Measurements from ENCODE around the gene F2R. TPM values are rescaled to one million over a fixed set of nuclear protein-coding genes. Genes with fewer than 3 reads are reported as not detected.

F2R gene
- total and polyA plus RNA-seq, 9 of the 15 experiments (the other 6 are each of a cell fraction or from before 2014, with no cell fraction given): 4.0 to 34.7 (median 15.1) TPM

DNA sequence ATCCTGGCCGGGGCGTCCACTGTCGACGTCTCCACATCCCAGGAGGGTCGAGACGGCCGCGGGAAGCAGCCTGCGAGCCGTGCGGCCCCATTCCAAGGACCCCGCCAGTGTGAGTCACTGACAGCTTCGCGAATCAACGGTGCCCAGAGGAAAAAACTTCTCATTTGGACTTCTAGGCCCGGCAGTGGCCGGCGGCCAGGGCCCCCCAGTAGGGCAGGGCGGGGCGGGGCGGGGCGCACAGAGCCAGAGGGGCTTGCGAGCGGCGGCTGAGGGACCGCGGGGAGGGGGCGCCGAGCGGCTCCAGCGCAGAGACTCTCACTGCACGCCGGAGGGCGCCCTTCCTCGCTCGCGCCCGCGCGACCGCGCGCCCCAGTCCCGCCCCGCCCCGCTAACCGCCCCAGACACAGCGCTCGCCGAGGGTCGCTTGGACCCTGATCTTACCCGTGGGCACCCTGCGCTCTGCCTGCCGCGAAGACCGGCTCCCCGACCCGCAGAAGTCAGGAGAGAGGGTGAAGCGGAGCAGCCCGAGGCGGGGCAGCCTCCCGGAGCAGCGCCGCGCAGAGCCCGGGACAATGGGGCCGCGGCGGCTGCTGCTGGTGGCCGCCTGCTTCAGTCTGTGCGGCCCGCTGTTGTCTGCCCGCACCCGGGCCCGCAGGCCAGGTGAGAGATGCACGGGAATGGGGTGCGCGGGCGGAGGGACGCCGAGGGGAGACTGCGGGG is at the start of gene F2R (continued):
- TF ChIP-seq, protein P1, sequence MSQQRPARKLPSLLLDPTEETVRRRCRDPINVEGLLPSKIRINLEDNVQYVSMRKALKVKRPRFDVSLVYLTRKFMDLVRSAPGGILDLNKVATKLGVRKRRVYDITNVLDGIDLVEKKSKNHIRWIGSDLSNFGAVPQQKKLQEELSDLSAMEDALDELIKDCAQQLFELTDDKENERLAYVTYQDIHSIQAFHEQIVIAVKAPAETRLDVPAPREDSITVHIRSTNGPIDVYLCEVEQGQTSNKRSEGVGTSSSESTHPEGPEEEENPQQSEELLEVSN (IDR thresholded peaks at IDR 0.05; ENCODE audit: borderline replicate concordance in 1 of 2, extremely low read depth in 1 of 2, insufficient read depth in 1 of 2, insufficient read length in 1 of 2, low read depth in 1 of 2, low read length in 1 of 2, poor library complexity in 1 of 2, severe bottlenecking in 1 of 2): peak; percentile 51 to 79
- no peak for TF ChIP-seq SMAD3 (CRISPR knock-in tag; conservative IDR thresholded peaks at IDR 0.05)
- TF ChIP-seq PHF8 (IDR thresholded peaks at IDR 0.05; ENCODE audit: borderline replicate concordance, low read length): peak; percentile 71; the same call in 1 of the 2 replicates
- no peak for TF ChIP-seq PRPF4 (IDR thresholded peaks at IDR 0.05; ENCODE audit: insufficient read depth, low read depth, low read length, poor library complexity, severe bottlenecking)
- no peak for TF ChIP-seq TCF15 (CRISPR knock-in tag; IDR thresholded peaks at IDR 0.05)
- peak; percentile 70 for TF ChIP-seq CTBP1 (IDR thresholded peaks at IDR 0.05; ENCODE audit: borderline replicate concordance)
- TF ChIP-seq CHD4 (IDR thresholded peaks at IDR 0.05; ENCODE audit: insufficient read depth, insufficient replicate concordance, low read depth, low read length, poor library complexity, severe bottlenecking): peak; percentile 19
- TF ChIP-seq SMC3 (conservative IDR thresholded peaks at IDR 0.05; ENCODE audit: insufficient read depth, low read depth, low read length): 0 out of 2 replicates have a peak, but pooled peaks have one; percentile 9
- TF ChIP-seq POLR2A (conservative IDR thresholded peaks at IDR 0.05): peak; percentile 66
- TF ChIP-seq, protein P2, sequence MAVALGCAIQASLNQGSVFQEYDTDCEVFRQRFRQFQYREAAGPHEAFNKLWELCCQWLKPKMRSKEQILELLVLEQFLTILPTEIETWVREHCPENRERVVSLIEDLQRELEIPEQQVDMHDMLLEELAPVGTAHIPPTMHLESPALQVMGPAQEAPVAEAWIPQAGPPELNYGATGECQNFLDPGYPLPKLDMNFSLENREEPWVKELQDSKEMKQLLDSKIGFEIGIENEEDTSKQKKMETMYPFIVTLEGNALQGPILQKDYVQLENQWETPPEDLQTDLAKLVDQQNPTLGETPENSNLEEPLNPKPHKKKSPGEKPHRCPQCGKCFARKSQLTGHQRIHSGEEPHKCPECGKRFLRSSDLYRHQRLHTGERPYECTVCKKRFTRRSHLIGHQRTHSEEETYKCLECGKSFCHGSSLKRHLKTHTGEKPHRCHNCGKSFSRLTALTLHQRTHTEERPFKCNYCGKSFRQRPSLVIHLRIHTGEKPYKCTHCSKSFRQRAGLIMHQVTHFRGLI (CRISPR knock-in tag; IDR thresholded peaks at IDR 0.05): no peak
- TF ChIP-seq BDP1 (IDR thresholded peaks at IDR 0.05; ENCODE audit: insufficient read depth, insufficient read length): no peak
- TF ChIP-seq HDAC2 (IDR thresholded peaks at IDR 0.05): no peak
- peak; percentile 52 for TF ChIP-seq GABPB1 (CRISPR knock-in tag; IDR thresholded peaks at IDR 0.05)
- 0 out of 2 replicates have a peak, but pooled peaks have one; percentile 35 for TF ChIP-seq HLTF (IDR thresholded peaks at IDR 0.05)
- TF ChIP-seq GABPB2 (CRISPR knock-in tag; conservative IDR thresholded peaks at IDR 0.05): no peak
- TF ChIP-seq ETV5 (CRISPR knock-in tag; IDR thresholded peaks at IDR 0.05; ENCODE audit: low read depth): no peak; the same call in 1 of the 2 replicates
- 0 out of 2 replicates have a peak, but pooled peaks have one; percentile 55 for TF ChIP-seq ZBTB49 (CRISPR knock-in tag; IDR thresholded peaks at IDR 0.05; ENCODE audit: borderline replicate concordance)
- no peak for TF ChIP-seq PHB (CRISPR knock-in tag; IDR thresholded peaks at IDR 0.05)
- TF ChIP-seq FOSL1 (tag; conservative IDR thresholded peaks at IDR 0.05): peak; percentile 50
- 0 out of 2 replicates have a peak, but pooled peaks have one; percentile 55 for TF ChIP-seq ZNF511 (CRISPR knock-in tag; IDR thresholded peaks at IDR 0.05)
- TF ChIP-seq HES1 (IDR thresholded peaks at IDR 0.05; ENCODE audit: low read depth): no peak
